T-cell (primary cell): ENCODE measurements around the gene FAM20B. TPM values are rescaled to one million over a fixed set of nuclear protein-coding genes. Genes with fewer than 3 reads are reported as not detected.
"Not testable (repeated sequence)": the region's sequence is repeated elsewhere in the genome, so short reads cannot be mapped to it uniquely, and the experiment has no call there.

ENCODE experiments used
- ATAC-seq, 4 experiments: fragments of 200-7000 bp in 3 of 4; fragments of 150-1000 bp in 1 of 4; cut with Tn5 transposase; replicated peaks in 1 of 4; 1 replicate in 3 of 4; 2 replicates in 1 of 4; pipeline ENCODE4 v1.10.0; 2021; ENCODE audit warnings: moderate library complexity in 3 of 4, mild to moderate bottlenecking in 2 of 4, moderate number of reproducible peaks in 1 of 4
- CTCF ChIA-PET, 2 donors: fragments of 300-600 bp; sonication (Branson Sonifier 250); formaldehyde crosslinking; loops; one replicate each; lab custom pipeline; 2022; ENCODE audit warnings: antibody characterized with exemption in 2 of 2; lab: Charles Lee
- POLR2A ChIA-PET, 2 donors: fragments of 300-600 bp; sonication (Branson Sonifier 250); formaldehyde crosslinking; loops; one replicate each; lab custom pipeline; 2022; ENCODE audit warnings: antibody characterized with exemption in 2 of 2; lab: Charles Lee
- DNase-seq, 35 experiments: peaks; one replicate each; pipeline versions ENCODE4 v3.0.0 to v3.0.0-alpha.2; 2013 to 2023
- H3K27ac ChIP-seq: one replicate; pipeline ENCODE4 v1.5.1; 2013; ENCODE audit warnings: low read length
- H3K27me3 ChIP-seq, 2 experiments: replicated peaks in 1 of 2; 1 replicate in 1 of 2; 2 replicates in 1 of 2; pipeline versions ENCODE4 v1.6.1 to v1.7.0; 2013; ENCODE audit warnings: low read length in 1 of 2, mixed read lengths in 1 of 2; ENCODE audit not compliant: control insufficient read depth in 2 of 2, insufficient read depth in 2 of 2; ENCODE audit errors: extremely low read depth in 1 of 2
- H3K36me3 ChIP-seq, 2 donors: 1 replicate in 1 of 2; 2 replicates in 1 of 2; pipeline versions ENCODE4 v1.6.1 to v1.7.0; 2013; ENCODE audit warnings: low read length in 1 of 2; ENCODE audit not compliant: control insufficient read depth in 2 of 2, insufficient read depth in 1 of 2; ENCODE audit errors: extremely low read depth in 1 of 2
- H3K4me1 ChIP-seq, 2 experiments: 1 replicate in 1 of 2; 2 replicates in 1 of 2; pipeline versions ENCODE4 v1.6.1 to v1.7.0; 2013; ENCODE audit warnings: low read length in 2 of 2, mixed read lengths in 1 of 2; ENCODE audit not compliant: insufficient read depth in 2 of 2, control insufficient read depth in 1 of 2; ENCODE audit errors: extremely low read depth in 1 of 2
- H3K4me3 ChIP-seq, 2 donors: 1 replicate in 1 of 2; 2 replicates in 1 of 2; pipeline versions ENCODE4 v1.5.1 to v1.7.0; 2013; ENCODE audit warnings: mild to moderate bottlenecking in 2 of 2, low read length in 1 of 2, moderate library complexity in 1 of 2; ENCODE audit not compliant: control insufficient read depth in 1 of 2; ENCODE audit errors: extremely low read depth in 1 of 2
- H3K9me3 ChIP-seq: 2 replicates; pipeline ENCODE4 v1.7.0; 2013
- H3K27ac Mint-ChIP-seq, 2 donors: one replicate each; pipeline ENCODE4 v1.8.0; 2020 to 2021; ENCODE audit warnings: mild to moderate bottlenecking in 2 of 2, mixed read lengths in 2 of 2
- H3K27me3 Mint-ChIP-seq, 2 donors: one replicate each; pipeline ENCODE4 v1.8.0; 2021 to 2022; ENCODE audit warnings: mixed read lengths in 2 of 2
- H3K36me3 Mint-ChIP-seq: one replicate; pipeline ENCODE4 v1.8.0; 2021; ENCODE audit warnings: mixed read lengths
- H3K4me1 Mint-ChIP-seq, 3 donors: one replicate each; pipeline ENCODE4 v1.8.0; 2020 to 2022; ENCODE audit warnings: mixed read lengths in 3 of 3, mild to moderate bottlenecking in 1 of 3
- H3K4me3 Mint-ChIP-seq, 3 donors: one replicate each; pipeline ENCODE4 v1.8.0; 2020 to 2022; ENCODE audit warnings: mild to moderate bottlenecking in 3 of 3, mixed read lengths in 3 of 3, moderate library complexity in 3 of 3
- H3K9me3 Mint-ChIP-seq, 3 donors: one replicate each; pipeline ENCODE4 v1.8.0; 2020 to 2022; ENCODE audit warnings: mixed read lengths in 3 of 3
- WGBS: methylation state at CpG from one replicate; pipeline ENCODE4 v1.1.5; 2013; ENCODE audit warnings: missing lambda C conversion rate; ENCODE audit not compliant: insufficient coverage; 5-methylcytosine and 5-hydroxymethylcytosine counted together
- total RNA-seq, 35 experiments: library from RNA in 6 of 35; stranded (reverse) in 6 of 35; fragments of 120-200 nt in 1 of 35; gene quantifications; one replicate each; pipeline versions ENCODE4 v1.2.1 to v1.2.4 and lab custom pipeline; 2013 to 2026

The FAM20B gene
- total RNA-seq (10 to 100 TPM; 17.2 to 26.6 (median 25.5) TPM), total RNA-seq (lab: John Stamatoyannopoulos, UW) (33.6 to 117 (median 74.1) reads per million in 29 experiments)
- 23.3 TPM for total RNA-seq (2013)

DNA sequence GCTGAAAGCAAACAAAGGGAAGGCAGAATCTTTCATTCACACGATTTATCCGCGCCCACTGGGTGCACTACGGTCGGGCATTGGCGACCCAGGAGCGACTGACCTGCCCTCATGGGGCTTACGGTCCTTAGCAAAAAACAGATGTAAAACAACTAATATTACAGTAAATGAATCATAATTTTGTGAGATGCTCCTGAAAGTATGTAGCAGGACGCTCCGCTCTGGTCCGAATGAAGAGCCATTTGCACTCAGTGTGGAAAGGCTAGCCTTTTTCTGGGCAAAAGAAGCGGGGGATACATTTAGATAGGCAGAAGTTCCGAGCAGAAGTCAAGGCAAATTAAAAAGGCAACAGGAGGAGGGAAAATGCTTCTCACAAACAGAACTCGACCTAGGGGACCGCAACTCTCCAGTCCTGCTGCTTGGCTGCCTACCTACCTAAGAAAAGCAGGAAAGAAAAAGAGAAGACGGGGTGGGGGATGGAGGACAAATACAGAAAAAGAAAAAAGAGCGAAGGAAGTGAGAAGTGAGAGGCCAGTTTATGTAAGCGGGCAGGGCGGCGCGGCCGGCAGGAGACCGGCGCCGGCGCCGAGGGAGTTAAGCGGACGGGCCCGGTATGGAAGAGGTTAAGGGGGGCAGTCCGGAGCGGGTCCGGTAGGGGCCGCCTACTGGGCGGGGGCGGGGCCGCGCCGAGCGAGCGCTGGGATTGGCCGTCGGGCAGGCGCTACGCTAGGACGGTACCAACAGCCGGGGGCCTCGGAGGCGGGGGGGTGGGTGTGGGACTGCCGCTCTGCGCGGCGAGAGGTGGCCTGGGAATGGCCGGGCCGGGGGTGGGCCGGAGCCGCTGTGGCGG lies at the start of gene FAM20B:
TSS of gene FAM20B (plus strand) at position 770 of the 850 bp plus-strand sequence. CDS start 17,954 bp downstream, outside the sequence.
- H3K9me3 ChIP-seq = no peaks in the 10 kb centered on the region
- CTCF ChIA-PET = no interaction called here
- H3K36me3 Mint-ChIP-seq = no peaks in the 10 kb centered on the region
- peaks cover 46 to 53% (median 47%) of the 10 kb centered on the region in 3 donors for H3K4me1 Mint-ChIP-seq
- peaks cover 7 to 12% of the 10 kb centered on the region in 2 experiments for H3K4me1 ChIP-seq
- peak within 1 kb of the TSS; percentile 52 to 69 for H3K4me3 ChIP-seq
- peak; percentile 77 to 92 (median 86) for DNase-seq
- POLR2A ChIA-PET = no interaction called here
- no peaks in the 10 kb centered on the region for H3K36me3 ChIP-seq
- peak within 1 kb of the TSS; percentile 79 for H3K27ac ChIP-seq
- no peaks in the 10 kb centered on the region for H3K9me3 Mint-ChIP-seq
- peak within 1 kb of the TSS; percentile 89 to 91 (median 89) for H3K4me3 Mint-ChIP-seq
- 12% methylated on average over 47 of the region's 58 CpGs for WGBS
- H3K27me3 Mint-ChIP-seq = no peaks in the 10 kb centered on the region
- ATAC-seq = peak; percentile 86 to 92 (median 88)
- H3K27me3 ChIP-seq = no peaks in the 10 kb centered on the region
- H3K27ac Mint-ChIP-seq = peak within 1 kb of the TSS; percentile 86 to 92

DNA sequence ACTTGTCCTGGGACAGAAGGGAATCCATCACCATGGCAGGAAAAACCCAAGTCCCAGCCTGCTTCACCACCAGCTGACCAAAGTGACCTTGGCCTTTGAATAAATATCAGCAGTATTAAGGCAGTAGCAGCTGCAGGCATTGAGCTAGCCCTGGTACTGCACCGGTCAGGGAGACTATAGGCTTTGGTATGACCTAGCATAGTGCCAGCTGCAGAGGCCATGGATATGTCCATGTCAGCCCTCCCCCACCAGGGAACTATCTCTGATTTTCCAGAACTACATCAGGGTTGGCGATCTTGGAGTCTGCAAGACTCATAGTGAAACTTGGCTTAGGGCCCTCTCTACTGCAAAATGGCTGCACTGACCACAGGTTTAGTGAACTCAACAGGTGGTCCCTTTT lies 49.2 kb upstream of the FAM20B start:
- POLR2A ChIA-PET = no interaction called here
- H3K27ac Mint-ChIP-seq = no peak overlapping the region
- CTCF ChIA-PET = no interaction called here
- Histone ChIP-seq H3K36me3 (no peaks in the 10 kb centered on the region), H3K27ac (no peak overlapping the region), H3K9me3 (no peaks in the 10 kb centered on the region), H3K4me3 (no peak overlapping the region), H3K4me1 (peaks cover 0 to 9% of the 10 kb centered on the region in 2 experiments), H3K27me3 (peaks cover 0 to 6% of the 10 kb centered on the region in 2 experiments)
- H3K4me1 Mint-ChIP-seq = peaks cover 2 to 10% (median 6%) of the 10 kb centered on the region in 3 donors
- 85% methylated on average over 2 of the region's 2 CpGs for WGBS
- peaks cover 14 to 54% (median 15%) of the 10 kb centered on the region in 3 donors for H3K9me3 Mint-ChIP-seq
- H3K4me3 Mint-ChIP-seq = no peak overlapping the region
- peaks cover 5% of the 10 kb centered on the region for H3K36me3 Mint-ChIP-seq
- peaks cover 15% of the 10 kb centered on the region in 2 donors for H3K27me3 Mint-ChIP-seq
- no peak for DNase-seq
- ATAC-seq = no peak

DNA sequence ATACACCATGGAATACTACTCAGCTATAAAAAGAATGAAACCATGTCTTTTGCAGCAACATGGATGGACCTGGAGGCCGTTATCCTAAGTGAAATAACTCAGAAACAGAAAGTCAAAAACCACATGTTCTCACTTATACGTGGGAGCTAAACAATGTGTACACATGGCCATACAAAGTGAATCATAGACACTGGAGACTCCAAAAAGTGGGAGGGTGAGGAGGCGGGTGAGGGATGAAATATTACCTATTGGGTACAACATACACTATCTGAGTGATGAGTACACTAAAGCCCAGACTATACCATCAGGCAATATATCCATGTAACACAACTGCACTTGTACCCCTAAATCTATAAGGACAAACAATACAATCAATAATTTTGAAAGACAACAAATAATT lies 39.5 kb upstream of the FAM20B start:
- Histone ChIP-seq H3K27me3 (no peaks in the 10 kb centered on the region), H3K4me3 (no peak overlapping the region), H3K9me3 (no peaks in the 10 kb centered on the region), H3K27ac (no peak overlapping the region), H3K36me3 (no peaks in the 10 kb centered on the region), H3K4me1 (no peaks in the 10 kb centered on the region)
- no peaks in the 10 kb centered on the region for H3K27me3 Mint-ChIP-seq
- peaks cover 0 to 1% (median 0%) of the 10 kb centered on the region in 3 donors for H3K4me1 Mint-ChIP-seq
- DNase-seq (no peak), ATAC-seq (no peak)
- WGBS = no CpG with 5 or more reads among the region's 3 CpGs
- peaks cover 0 to 6% (median 0%) of the 10 kb centered on the region in 3 donors for H3K9me3 Mint-ChIP-seq
- ChIA-PET CTCF (no interaction called here), POLR2A (no interaction called here)
- no peak overlapping the region for H3K4me3 Mint-ChIP-seq
- no peak overlapping the region for H3K27ac Mint-ChIP-seq
- no peaks in the 10 kb centered on the region for H3K36me3 Mint-ChIP-seq

DNA sequence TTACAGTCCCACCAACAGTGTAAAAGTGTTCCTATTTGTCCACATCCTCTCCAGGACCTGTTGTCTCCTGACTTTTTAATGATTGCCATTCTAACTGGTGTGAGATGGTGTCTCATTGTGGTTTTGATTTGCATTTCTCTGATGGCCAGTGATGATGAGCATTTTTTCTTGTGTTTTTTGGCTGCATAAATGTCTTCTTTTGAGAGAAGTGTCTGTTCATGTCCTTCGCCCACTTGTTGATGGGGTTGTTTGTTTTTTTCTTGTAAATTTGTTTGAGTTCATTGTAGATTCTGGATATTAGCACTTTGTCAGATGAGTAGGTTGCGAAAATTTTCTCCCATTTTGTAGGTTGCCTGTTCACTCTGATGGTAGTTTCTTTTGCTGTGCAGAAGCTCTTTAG lies 37.5 kb upstream of the FAM20B start:
- H3K36me3 Mint-ChIP-seq, POLR2A ChIA-PET, H3K36me3 ChIP-seq, H3K9me3 ChIP-seq, ATAC-seq, H3K27me3 ChIP-seq, H3K27me3 Mint-ChIP-seq, H3K4me3 Mint-ChIP-seq, H3K4me3 ChIP-seq, H3K4me1 ChIP-seq, H3K9me3 Mint-ChIP-seq, H3K4me1 Mint-ChIP-seq, H3K27ac ChIP-seq, DNase-seq, CTCF ChIA-PET, H3K27ac Mint-ChIP-seq: not testable (repeated sequence)
- WGBS = no CpG with 5 or more reads among the region's 2 CpGs

DNA sequence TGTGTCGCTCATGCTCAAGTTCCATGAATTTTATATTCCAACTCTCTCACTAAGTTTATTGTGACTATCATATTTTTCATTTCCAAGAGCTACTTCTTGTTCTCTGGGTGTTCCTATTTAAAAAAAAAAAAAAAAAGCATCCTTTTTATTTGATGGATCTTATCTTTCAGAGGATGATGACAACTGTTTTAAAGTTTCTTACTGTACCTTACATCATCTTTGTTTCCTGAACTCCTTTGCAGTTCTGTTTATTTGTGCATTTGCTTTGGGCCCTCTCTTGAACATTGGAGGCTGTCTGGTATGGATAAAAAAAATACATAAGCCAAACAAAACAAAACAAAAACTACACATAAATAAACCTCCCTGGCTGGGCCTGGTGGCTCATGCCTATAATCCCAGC lies 32.1 kb upstream of the FAM20B start:
- Mint-ChIP-seq H3K4me1 (no peaks in the 10 kb centered on the region), H3K4me3 (no peak overlapping the region), H3K36me3 (peaks cover 3% of the 10 kb centered on the region), H3K27me3 (peaks cover 0 to 6% of the 10 kb centered on the region in 2 donors), H3K9me3 (peaks cover 0 to 6% (median 0%) of the 10 kb centered on the region in 3 donors), H3K27ac (no peak overlapping the region)
- peaks cover 0 to 5% of the 10 kb centered on the region in 2 experiments for H3K27me3 ChIP-seq
- DNase-seq (no peak), ATAC-seq (no peak)
- H3K27ac ChIP-seq = no peak overlapping the region
- no peak overlapping the region for H3K4me3 ChIP-seq
- ChIA-PET CTCF (interaction anchor here in 1 of 2 donors (1.0 kb wide), 1 partner anchor 10 kb away, joined by 3 read pairs; no protein-coding TSS in a partner anchor), POLR2A (interaction anchor here in 1 of 2 donors (0.6 kb wide), 1 partner anchor 14 kb away, joined by 3 read pairs; no protein-coding TSS in a partner anchor)
- no peaks in the 10 kb centered on the region for H3K4me1 ChIP-seq
- H3K9me3 ChIP-seq = no peaks in the 10 kb centered on the region
- H3K36me3 ChIP-seq = no peaks in the 10 kb centered on the region
- WGBS = no CpG with 5 or more reads among the region's 1 CpG

DNA sequence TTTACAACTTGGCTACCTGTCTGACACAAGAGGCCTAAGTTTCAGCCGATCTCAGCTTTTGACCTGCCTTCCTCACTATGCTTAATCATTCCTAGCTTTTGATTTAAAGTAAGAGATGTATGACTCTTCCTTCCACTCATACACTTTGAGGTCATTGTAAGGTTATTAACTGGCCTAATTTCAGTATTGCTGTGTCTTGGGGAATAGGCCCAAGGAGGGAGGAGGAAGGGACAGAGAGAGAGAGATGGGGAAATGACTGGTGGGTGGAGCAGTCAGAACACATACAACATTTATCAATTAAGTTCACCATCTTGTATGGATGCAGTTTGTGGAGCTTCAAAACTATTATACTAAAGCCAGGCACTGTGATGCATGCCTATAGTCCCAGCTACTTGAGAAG lies 28.3 kb upstream of the FAM20B start:
- no peak for ATAC-seq
- Mint-ChIP-seq H3K36me3 (peaks cover 3% of the 10 kb centered on the region), H3K9me3 (peaks cover 0 to 6% (median 0%) of the 10 kb centered on the region in 3 donors), H3K4me1 (no peaks in the 10 kb centered on the region), H3K27me3 (peaks cover 0 to 6% of the 10 kb centered on the region in 2 donors), H3K27ac (no peak overlapping the region), H3K4me3 (no peak overlapping the region)
- no peak for DNase-seq
- WGBS = no CpG with 5 or more reads among the region's 1 CpG
- ChIA-PET CTCF (interaction anchor here (0.6 to 1.3 kb wide), 2 partner anchors 425 to 696 kb away, joined by 3 to 4 read pairs; no protein-coding TSS in a partner anchor), POLR2A (no interaction called here)
- Histone ChIP-seq H3K27me3 (peaks cover 0 to 5% of the 10 kb centered on the region in 2 experiments), H3K4me1 (no peaks in the 10 kb centered on the region), H3K27ac (no peak overlapping the region), H3K4me3 (no peak overlapping the region), H3K9me3 (no peaks in the 10 kb centered on the region), H3K36me3 (no peaks in the 10 kb centered on the region)
